Stimulated activated CD4-positive, alpha-beta T cell treated with anti-CD3 and anti-CD28 coated beads, Interleukin-1b, Interleukin-23, amount 100 ng/mL, for 48 hours (primary cell): Measurements from ENCODE around the gene NDUFB2.
A peak's percentile ranks its signal among the peaks of the same experiment; 100 is the strongest.
"Not testable (repeated sequence)": the region's sequence is repeated elsewhere in the genome, so short reads cannot be mapped to it uniquely, and the experiment has no call there.

ENCODE experiments used
- DNase-seq: peaks from one replicate; pipeline ENCODE4 v3.0.0-alpha.2; 2020

NDUFB2 gene

GRCh38 chr7:140696680-140697446, at the start of gene NDUFB2:
TSS of gene NDUFB2 (plus strand) at chr7:140696708. CDS start at chr7:140696745, 37 bp downstream.
- peak; percentile 73 for DNase-seq

- DNase-seq, result peak; percentile 19
These were observed 49.4 kb upstream of the NDUFB2 start for GRCh38 chr7:140646931-140647647.

- DNase-seq, result no peak
These were observed 46.8 kb upstream of the NDUFB2 start for GRCh38 chr7:140649556-140650205.

- no peak for DNase-seq
These were observed 46.1 kb upstream of the NDUFB2 start for GRCh38 chr7:140650367-140650766.

- no peak for DNase-seq
These were observed 43.0 kb upstream of the NDUFB2 start for GRCh38 chr7:140653319-140654108.

GRCh38 chr7:140654109-140654387, 42.5 kb upstream of the NDUFB2 start:
- DNase-seq, result no peak

GRCh38 chr7:140654661-140655060, 41.8 kb upstream of the NDUFB2 start:
- DNase-seq, result no peak

GRCh38 chr7:140655511-140656408, 40.7 kb upstream of the NDUFB2 start:
- DNase-seq, result no peak

GRCh38 chr7:140656548-140657515, 39.7 kb upstream of the NDUFB2 start:
- DNase-seq, result peak; percentile 44

GRCh38 chr7:140657891-140658290, 38.6 kb upstream of the NDUFB2 start:
- DNase-seq, result no peak

- no peak for DNase-seq
These were observed 36.7 kb upstream of the NDUFB2 start for GRCh38 chr7:140659856-140660255.

- DNase-seq, result no peak
These were observed 35.4 kb upstream of the NDUFB2 start for GRCh38 chr7:140661124-140661523.

- not testable (repeated sequence) for DNase-seq
These were observed 33.6 kb upstream of the NDUFB2 start for GRCh38 chr7:140662938-140663337.

GRCh38 chr7:140667476-140667875, 29.0 kb upstream of the NDUFB2 start:
- no peak for DNase-seq

- DNase-seq, result no peak
These were observed 27.9 kb upstream of the NDUFB2 start for GRCh38 chr7:140668641-140669040.

GRCh38 chr7:140669352-140669751, 27.2 kb upstream of the NDUFB2 start:
- DNase-seq, result no peak

GRCh38 chr7:140669862-140670261, 26.6 kb upstream of the NDUFB2 start:
- not testable (repeated sequence) for DNase-seq

- no peak for DNase-seq
These were observed 26.1 kb upstream of the NDUFB2 start for GRCh38 chr7:140670343-140670935.

- no peak for DNase-seq
These were observed 24.5 kb upstream of the NDUFB2 start for GRCh38 chr7:140671966-140672365.

GRCh38 chr7:140672382-140673062, 24.0 kb upstream of the NDUFB2 start, which contains the start of gene ADCK2:
TSS of gene ADCK2 (plus strand) at chr7:140672945. CDS start at chr7:140673331, 386 bp downstream.
- DNase-seq, result peak; percentile 52
